H1 (cell line): ENCODE measurements around the gene CPEB3. TPM values are rescaled to one million over a fixed set of nuclear protein-coding genes. Genes with fewer than 3 reads are reported as not detected.
A peak's percentile ranks its signal among the peaks of the same experiment; 100 is the strongest.

Experiments used
- CTCF ChIA-PET: fragments of 300-600 bp; sonication (Branson Sonifier 250); formaldehyde crosslinking; loops from one replicate; lab custom pipeline; 2021; ENCODE audit not compliant: partially characterized antibody; lab: Charles Lee
- POLR2A ChIA-PET: fragments of 300-600 bp; sonication (Branson Sonifier 250); formaldehyde crosslinking; loops from one replicate; lab custom pipeline; 2021; ENCODE audit warnings: inconsistent platforms; ENCODE audit not compliant: partially characterized antibody; lab: Charles Lee
- DNase-seq, 2 experiments: peaks; one replicate each; pipeline versions ENCODE4 v3.0.0 to v3.0.0-alpha.2; 2010 to 2022; ENCODE audit warnings: low spot score in 2 of 2, low read depth in 1 of 2, mixed read lengths in 1 of 2
- FAIRE-seq: peaks from 2 replicates; lab custom pipeline; 2011; peaks lifted over from hg19 to GRCh38; lab: Jason Lieb, UNC
- H2AFZ ChIP-seq: 2 replicates; pipeline ENCODE4 v1.8.1; 2012; ENCODE audit warnings: low read length, inconsistent platforms
- H2AK5ac ChIP-seq: 2 replicates; pipeline ENCODE4 v1.6.1; 2013; ENCODE audit warnings: low read depth, low read length
- H2BK120ac ChIP-seq: replicated peaks from 2 replicates; pipeline ENCODE3; 2013; ENCODE audit warnings: low read depth, low read length, inconsistent platforms
- H2BK12ac ChIP-seq: 2 replicates; pipeline ENCODE4 v1.6.1; 2013; ENCODE audit warnings: low read depth, low read length
- H2BK15ac ChIP-seq: 2 replicates; pipeline ENCODE4 v1.6.1; 2013; ENCODE audit warnings: low read length
- H2BK20ac ChIP-seq: 2 replicates; pipeline ENCODE4 v1.6.1; 2013; ENCODE audit warnings: low read length
- H2BK5ac ChIP-seq: 2 replicates; pipeline ENCODE4 v1.6.1; 2013; ENCODE audit warnings: low read depth, low read length
- H3K14ac ChIP-seq: 2 replicates; pipeline ENCODE4 v1.6.1; 2013; ENCODE audit warnings: inconsistent platforms; ENCODE audit not compliant: insufficient read length
- H3K18ac ChIP-seq: 2 replicates; pipeline ENCODE4 v1.6.1; 2013; ENCODE audit warnings: low read length; ENCODE audit errors: extremely low read depth
- H3K23ac ChIP-seq: 2 replicates; pipeline ENCODE4 v1.6.1; 2013; ENCODE audit warnings: inconsistent platforms; ENCODE audit not compliant: insufficient read length
- H3K23me2 ChIP-seq: 2 replicates; pipeline ENCODE4 v1.6.1; 2013; ENCODE audit warnings: low read depth, low read length
- H3K27ac ChIP-seq: 2 replicates; pipeline ENCODE4 v1.6.1; 2011; ENCODE audit warnings: low read depth, low read length, inconsistent platforms
- H3K27me3 ChIP-seq, 4 experiments: replicated peaks in 1 of 4; 1 replicate in 1 of 4; 2 replicates in 3 of 4; pipeline versions ENCODE4 v1.6.1 to v1.8.1; 2011 to 2013; ENCODE audit warnings: low read length in 3 of 4, mild to moderate bottlenecking in 3 of 4, inconsistent platforms in 2 of 4, mixed read lengths in 2 of 4, moderate library complexity in 1 of 4; ENCODE audit not compliant: control insufficient read depth in 3 of 4, insufficient read depth in 3 of 4; ENCODE audit errors: extremely low read depth in 1 of 4
- H3K36me3 ChIP-seq, 4 experiments: 2 replicates each; pipeline versions ENCODE4 v1.6.1 to v1.8.1; 2011 to 2013; ENCODE audit warnings: mild to moderate bottlenecking in 4 of 4, low read length in 3 of 4, moderate library complexity in 2 of 4, control low read depth in 1 of 4, inconsistent platforms in 1 of 4; ENCODE audit not compliant: insufficient read depth in 4 of 4, control insufficient read depth in 2 of 4
- H3K4ac ChIP-seq: replicated peaks from 2 replicates; pipeline ENCODE3; 2013; ENCODE audit warnings: low read length, low read depth, mixed read lengths, inconsistent platforms; ENCODE audit not compliant: insufficient read length
- H3K4me1 ChIP-seq, 4 experiments: replicated peaks in 1 of 4; 1 replicate in 1 of 4; 2 replicates in 3 of 4; pipeline versions ENCODE4 v1.6.1 to v1.8.1; 2011 to 2013; ENCODE audit warnings: low read length in 3 of 4, inconsistent platforms in 2 of 4, mixed read lengths in 1 of 4; ENCODE audit not compliant: insufficient read depth in 4 of 4, control insufficient read depth in 3 of 4
- H3K4me2 ChIP-seq, 2 experiments: 2 replicates each; pipeline versions ENCODE4 v1.6.1 to v1.8.1; 2011 to 2013; ENCODE audit warnings: low read depth in 2 of 2, low read length in 2 of 2, control low read depth in 1 of 2, inconsistent platforms in 1 of 2, mild to moderate bottlenecking in 1 of 2; ENCODE audit not compliant: insufficient read depth in 1 of 2
- H3K4me3 ChIP-seq, 4 experiments: fragments of 200-600, 300-600 bp in 1 of 4; sonication (generic), shearing (Covaris generic), sonication (Bioruptor Twin) in 1 of 4; 2 replicates each; pipeline versions ENCODE4 v1.5.1 to v1.8.1; 2011 to 2016; ENCODE audit warnings: low read length in 4 of 4, low read depth in 3 of 4, control low read depth in 2 of 4, inconsistent platforms in 2 of 4, mild to moderate bottlenecking in 2 of 4, mixed read lengths in 1 of 4, moderate library complexity in 1 of 4; ENCODE audit not compliant: insufficient read depth in 2 of 4; ENCODE audit errors: extremely low read depth in 1 of 4
- H3K56ac ChIP-seq: replicated peaks from 2 replicates; pipeline ENCODE3; 2013; ENCODE audit warnings: low read depth, mild to moderate bottlenecking, mixed read lengths, low read length, inconsistent platforms; ENCODE audit not compliant: insufficient read length
- H3K79me1 ChIP-seq: 2 replicates; pipeline ENCODE4 v1.6.1; 2013; ENCODE audit warnings: low read depth, low read length, control low read depth
- H3K79me2 ChIP-seq, 2 experiments: 2 replicates each; pipeline versions ENCODE4 v1.6.1 to v1.8.1; 2012 to 2013; ENCODE audit warnings: low read length in 2 of 2, mild to moderate bottlenecking in 2 of 2, inconsistent platforms in 1 of 2; ENCODE audit not compliant: insufficient read depth in 2 of 2, control insufficient read depth in 1 of 2
- H3K9ac ChIP-seq, 4 experiments: replicated peaks in 1 of 4; 1 replicate in 1 of 4; 2 replicates in 3 of 4; pipeline versions ENCODE4 v1.6.1 to v1.8.1; 2011 to 2013; ENCODE audit warnings: low read depth in 3 of 4, low read length in 3 of 4, control low read depth in 2 of 4, mild to moderate bottlenecking in 2 of 4, moderate library complexity in 2 of 4, inconsistent platforms in 1 of 4; ENCODE audit errors: extremely low read depth in 1 of 4
- H3K9me3 ChIP-seq, 2 experiments: 2 replicates each; pipeline versions ENCODE4 v1.6.1 to v1.8.1; 2012 to 2013; ENCODE audit warnings: mild to moderate bottlenecking in 2 of 2, moderate library complexity in 2 of 2, control low read depth in 1 of 2, inconsistent platforms in 1 of 2, low read depth in 1 of 2, low read length in 1 of 2, mixed read lengths in 1 of 2; ENCODE audit not compliant: insufficient read depth in 2 of 2
- H4K20me1 ChIP-seq, 2 experiments: replicated peaks in 1 of 2; 2 replicates each; pipeline versions ENCODE3 to v1.8.1; 2011 to 2013; ENCODE audit warnings: inconsistent platforms in 2 of 2, low read length in 2 of 2, mild to moderate bottlenecking in 1 of 2; ENCODE audit not compliant: insufficient read depth in 2 of 2, control insufficient read depth in 1 of 2
- H4K5ac ChIP-seq: 2 replicates; pipeline ENCODE4 v1.6.1; 2013; ENCODE audit warnings: low read length, low read depth, mixed read lengths, inconsistent platforms; ENCODE audit not compliant: insufficient read length
- H4K8ac ChIP-seq: 2 replicates; pipeline ENCODE4 v1.8.0; 2013; ENCODE audit warnings: mild to moderate bottlenecking, moderate library complexity, low read length, inconsistent platforms; ENCODE audit not compliant: insufficient read depth; ENCODE audit errors: extremely low read depth
- H4K91ac ChIP-seq: replicated peaks from 2 replicates; pipeline ENCODE3; 2013; ENCODE audit warnings: low read length, mixed read lengths, inconsistent platforms; ENCODE audit not compliant: insufficient read length
- BRCA1 ChIP-seq: IDR thresholded peaks from 2 replicates; pipeline ENCODE4 v1.6.1; 2012; ENCODE audit warnings: low read depth, low read length, improper control_type of control experiment
- CTBP2 ChIP-seq: IDR thresholded peaks from 2 replicates; pipeline ENCODE4 v1.7.0; 2011; ENCODE audit warnings: borderline replicate concordance, mild to moderate bottlenecking, moderate library complexity, mixed read lengths, low read length; ENCODE audit not compliant: insufficient read depth, insufficient read length
- POLR2AphosphoS5 ChIP-seq: IDR thresholded peaks from 2 replicates; pipeline ENCODE4 v1.6.1; 2011; ENCODE audit warnings: low read depth, low read length
- SAP30 ChIP-seq: fragments of 300-600 bp; sonication (generic); IDR thresholded peaks from 2 replicates; pipeline ENCODE4 v1.7.1; 2012; ENCODE audit warnings: low read length, moderate library complexity, mild to moderate bottlenecking, inconsistent platforms; ENCODE audit not compliant: insufficient read depth, insufficient replicate concordance
- SIN3A ChIP-seq, 2 experiments: IDR thresholded peaks in 1 of 2; conservative IDR thresholded peaks in 1 of 2; 2 replicates each; pipeline ENCODE4 v1.6.1; 2011 to 2012; ENCODE audit warnings: low read length in 2 of 2, improper control_type of control experiment in 1 of 2, low read depth in 1 of 2, mild to moderate bottlenecking in 1 of 2
- ZNF274 ChIP-seq: IDR thresholded peaks from 2 replicates; pipeline ENCODE4 v1.7.0; 2012; ENCODE audit warnings: low read length, borderline replicate concordance; ENCODE audit errors: extremely low read depth
- WGBS, 2 experiments: shearing (Covaris generic) in 1 of 2; methylation state at CpG; one replicate each; pipeline versions ENCODE4 v1.1.6 to v1.1.7; 2013 to 2015; ENCODE audit warnings: low lambda C conversion rate in 2 of 2, mixed read lengths in 2 of 2, inconsistent platforms in 1 of 2, low coverage in 1 of 2, missing lambda C conversion rate in 1 of 2; ENCODE audit not compliant: insufficient replicate concordance in 2 of 2, insufficient coverage in 1 of 2, insufficient read length in 1 of 2; ENCODE audit errors: extremely low coverage in 1 of 2, missing lambda C conversion rate in 1 of 2; 5-methylcytosine and 5-hydroxymethylcytosine counted together
- polyA plus RNA-seq, 7 experiments: library from polyadenylated mRNA; depleted of rRNA in 3 of 7; stranded (reverse) in 5 of 7; unstranded in 2 of 7; fragments of >200 nt in 5 of 7; fragments of 200-250 nt in 2 of 7; gene quantifications; 1 replicate in 5 of 7; 2 replicates in 1 of 7; 4 replicates in 1 of 7; pipeline versions ENCODE4 v1.2.1 to v1.2.3, GENCODE V29; 2011 to 2013; ENCODE audit warnings: missing spikeins in 2 of 7, mixed read lengths in 2 of 7
- total RNA-seq: library from RNA; stranded (reverse); fragmentation: NEBNext Ultra II Directional; extraction: Animal tissue kit (Norgen Biotek cat#: 25700); gene quantifications from 2 replicates; pipeline ENCODE4 v1.2.1, GENCODE V29; 2021
- TF ChIP-seq, protein P1 (sequence below): IDR thresholded peaks from 2 replicates; pipeline ENCODE4 v1.6.1; 2012; ENCODE audit warnings: inconsistent platforms

CPEB3 gene
- total and polyA plus RNA-seq, 2 of the 8 experiments (the other 6 are each of a cell fraction or from before 2014, with no cell fraction given), result 0.39 to 1.7 TPM

DNA sequence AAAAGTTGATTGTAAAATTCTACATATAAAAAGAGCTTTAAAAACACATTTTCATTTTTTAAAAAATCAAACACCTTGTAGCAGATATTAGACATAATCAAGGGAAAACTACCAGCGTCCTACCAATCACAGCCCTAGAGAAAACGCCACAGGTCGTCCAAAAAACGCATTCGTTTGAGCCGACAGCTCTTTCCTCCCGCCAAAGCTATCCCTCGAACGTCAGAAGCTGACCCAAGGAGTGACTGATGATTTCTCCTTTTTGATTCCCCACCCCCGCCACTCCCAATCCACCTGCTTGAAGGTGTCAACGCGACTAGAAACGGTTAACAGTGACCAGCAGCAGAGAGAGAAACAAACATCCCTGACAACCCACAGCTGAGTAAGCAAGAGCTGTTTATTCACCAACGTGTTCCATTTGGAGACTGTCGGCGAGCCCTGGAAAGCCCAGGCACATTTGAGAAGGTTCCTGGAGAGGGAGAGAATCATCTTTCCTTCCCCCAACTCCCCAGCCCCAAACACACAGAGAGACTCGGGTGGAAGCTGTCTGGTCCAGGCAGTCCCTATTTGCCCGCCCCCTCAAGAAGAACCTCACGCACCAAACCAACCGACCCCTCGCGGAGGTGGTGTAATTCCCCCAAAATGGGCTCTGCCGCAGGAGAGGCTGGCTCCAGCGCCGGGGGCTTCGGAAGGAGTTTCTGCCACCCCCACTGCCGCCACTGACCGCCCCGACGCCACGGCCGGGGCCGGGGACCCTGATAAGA is 622 bp downstream of the CPEB3 start:
- Histone ChIP-seq H2AK5ac (no peak overlapping the region), H3K27me3 (no peaks in the 10 kb centered on the region), H3K9me3 (no peaks in the 10 kb centered on the region), H4K20me1 (no peaks in the 10 kb centered on the region), H2AFZ (peak overlapping the region; percentile 91), H3K23me2 (peaks cover 5% of the 10 kb centered on the region; the same call in 1 of the 2 replicates), H4K5ac (no peak overlapping the region), H3K27ac (peak overlapping the region; percentile 55; the same call in 1 of the 2 replicates), H2BK120ac (no peak overlapping the region), H3K4ac (no peak overlapping the region), H2BK12ac (no peak overlapping the region), H4K91ac (no peak overlapping the region), H2BK5ac (no peak overlapping the region), H2BK15ac (no peak overlapping the region), H3K79me1 (no peaks in the 10 kb centered on the region; the same call in none of the 2 replicates), H3K4me2 (peak overlapping the region; percentile 93 to 96), H3K4me1 (no peaks in the 10 kb centered on the region; a peak in 2 of 7 replicates), H3K9ac (peak overlapping the region in 3 of 4 experiments; percentile 17 to 82 (median 54); a peak in 4 of 7 replicates), H3K56ac (no peak overlapping the region), H3K4me3 (peak overlapping the region; percentile 72 to 99 (median 87)), H3K14ac (no peak overlapping the region), H2BK20ac (no peak overlapping the region), H3K36me3 (peaks cover 2 to 8% (median 6%) of the 10 kb centered on the region in 4 experiments; a peak in 6 of 8 replicates), H3K79me2 (peaks cover 7 to 42% of the 10 kb centered on the region in 2 experiments; a peak in 3 of 4 replicates), H4K8ac (peak overlapping the region; percentile 72; the same call in 1 of the 2 replicates), H3K18ac (no peak overlapping the region; the same call in 1 of the 2 replicates), H3K23ac (no peak overlapping the region)
- FAIRE-seq, result no peak
- DNase-seq, result no peak
- TF ChIP-seq POLR2AphosphoS5 (no peak), CTBP2 (no peak), ZNF274 (no peak), SIN3A (conservative IDR thresholded peaks at IDR 0.05 in 1 of 2, IDR thresholded peaks at IDR 0.05 in 1 of 2; ENCODE audit: low read depth in 1 of 2, low read length in 2 of 2) (peak; percentile 41 to 90; a peak in 2 of 4 replicates), SAP30 (peak; percentile 89), BRCA1 (no peak)
- TF ChIP-seq, protein P1, sequence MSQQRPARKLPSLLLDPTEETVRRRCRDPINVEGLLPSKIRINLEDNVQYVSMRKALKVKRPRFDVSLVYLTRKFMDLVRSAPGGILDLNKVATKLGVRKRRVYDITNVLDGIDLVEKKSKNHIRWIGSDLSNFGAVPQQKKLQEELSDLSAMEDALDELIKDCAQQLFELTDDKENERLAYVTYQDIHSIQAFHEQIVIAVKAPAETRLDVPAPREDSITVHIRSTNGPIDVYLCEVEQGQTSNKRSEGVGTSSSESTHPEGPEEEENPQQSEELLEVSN, result peak; percentile 43; the same call in 1 of the 2 replicates
- POLR2A ChIA-PET, result interaction anchor here (0.7 to 1.9 kb wide), 5 partner anchors 9 to 51 kb away, joined by 3 to 6 read pairs (median 5); no protein-coding TSS in a partner anchor
- CTCF ChIA-PET, result interaction anchor here (0.6 to 4.9 kb wide), 22 partner anchors 9 to 497 kb away, joined by 3 to 52 read pairs (median 5); no protein-coding TSS in a partner anchor
- 3% methylated on average over 33 of the region's 33 CpGs; no CpG with 5 or more reads in 1 of the 2 experiments for WGBS, 2 experiments
